Measurements from ENCODE around the gene KAT6B.
A peak's percentile ranks its signal among the peaks of the same experiment; 100 is the strongest.
"Not testable (repeated sequence)": the region's sequence is repeated elsewhere in the genome, so short reads cannot be mapped to it uniquely, and the experiment has no call there.

Gene KAT6B

DNA sequence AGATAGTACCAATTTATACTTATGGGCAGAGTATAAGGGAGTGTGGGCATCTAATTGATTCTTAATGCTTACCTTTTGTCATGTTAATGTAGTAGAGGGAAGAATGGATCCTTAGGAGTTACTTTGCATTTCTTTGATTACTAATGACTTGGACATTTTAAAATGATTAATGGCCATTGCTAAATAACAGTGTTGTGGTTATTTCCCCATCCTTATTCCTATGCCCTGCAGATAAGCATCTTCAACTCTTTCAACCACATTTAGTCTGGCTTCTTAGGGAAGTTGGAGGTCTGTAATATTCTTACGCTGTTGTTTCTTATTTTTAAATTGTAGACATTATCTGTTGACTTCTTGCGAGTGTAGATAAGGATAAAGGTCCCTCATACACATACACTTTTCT is 37.2 kb downstream of the KAT6B start:
- no peak for DNase-seq

DNA sequence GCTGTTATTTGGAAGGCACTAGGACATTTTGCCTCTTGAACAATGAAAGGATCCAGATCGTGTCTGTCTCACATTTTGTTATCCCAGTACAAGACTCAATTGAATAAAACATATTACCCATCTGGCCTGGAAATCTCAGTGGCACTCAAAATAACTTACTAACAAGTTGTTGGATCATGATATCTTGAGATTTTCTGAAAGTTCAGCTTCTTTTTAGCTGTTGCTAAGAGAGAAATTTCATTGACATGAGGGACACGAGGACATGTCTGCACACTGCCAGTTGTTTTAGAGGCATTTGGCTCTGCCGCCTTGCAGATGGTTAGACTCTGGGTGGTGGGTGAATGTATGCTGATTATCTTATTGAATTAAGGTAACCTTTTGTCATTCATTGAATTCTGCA is 41.0 kb downstream of the KAT6B start:
- DNase-seq = no peak

DNA sequence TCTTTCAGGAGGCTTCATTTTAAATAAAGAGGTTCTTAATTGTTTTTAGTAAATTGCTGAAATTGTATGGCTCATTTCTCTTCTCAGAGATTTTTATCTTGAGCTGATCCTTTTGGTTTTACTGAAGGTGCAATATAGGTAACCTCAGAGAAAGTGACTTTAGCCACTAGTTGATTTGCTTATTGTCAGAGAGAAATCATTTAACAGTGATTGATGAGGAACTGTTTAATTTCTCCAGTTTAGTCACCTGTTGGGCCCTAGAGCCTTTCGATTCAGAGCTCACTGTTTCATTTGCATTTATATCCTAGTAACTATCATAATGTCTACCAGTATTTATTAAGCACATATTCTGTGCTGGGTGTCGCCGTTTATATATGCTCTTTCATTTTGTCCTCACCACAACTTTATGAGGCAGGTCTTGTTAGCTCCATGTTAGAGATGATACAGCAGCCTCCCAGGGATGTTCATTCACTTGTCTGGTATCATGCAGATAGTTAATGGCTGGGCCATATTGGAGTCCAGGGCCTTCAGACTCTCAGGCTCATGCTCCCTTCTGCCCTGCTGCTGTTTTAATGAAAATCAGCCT is 42.1 kb downstream of the KAT6B start:
- no peak for DNase-seq

GRCh38 chr10:74869635-74870034 is 43.2 kb downstream of the KAT6B start:
- DNase-seq = no peak

DNA sequence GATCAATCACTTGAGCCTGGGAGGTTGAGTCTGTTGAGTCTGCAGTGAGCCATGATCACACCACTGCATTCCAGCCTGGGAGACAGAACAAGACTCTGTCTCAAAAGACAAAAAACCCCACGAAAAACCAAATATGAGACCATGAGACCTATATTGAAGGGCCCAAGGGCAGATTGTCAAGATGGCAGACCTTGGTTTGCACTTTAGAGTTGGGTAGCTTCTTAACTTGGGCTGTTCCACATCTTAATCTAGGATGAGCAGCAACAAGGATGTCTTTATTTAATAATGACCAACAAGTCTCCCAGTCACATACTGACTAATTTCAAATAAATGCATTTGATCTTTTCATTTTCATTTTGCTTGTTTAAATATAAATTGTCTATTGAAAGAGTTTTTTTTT is 43.8 kb downstream of the KAT6B start:
- no peak for DNase-seq

DNA sequence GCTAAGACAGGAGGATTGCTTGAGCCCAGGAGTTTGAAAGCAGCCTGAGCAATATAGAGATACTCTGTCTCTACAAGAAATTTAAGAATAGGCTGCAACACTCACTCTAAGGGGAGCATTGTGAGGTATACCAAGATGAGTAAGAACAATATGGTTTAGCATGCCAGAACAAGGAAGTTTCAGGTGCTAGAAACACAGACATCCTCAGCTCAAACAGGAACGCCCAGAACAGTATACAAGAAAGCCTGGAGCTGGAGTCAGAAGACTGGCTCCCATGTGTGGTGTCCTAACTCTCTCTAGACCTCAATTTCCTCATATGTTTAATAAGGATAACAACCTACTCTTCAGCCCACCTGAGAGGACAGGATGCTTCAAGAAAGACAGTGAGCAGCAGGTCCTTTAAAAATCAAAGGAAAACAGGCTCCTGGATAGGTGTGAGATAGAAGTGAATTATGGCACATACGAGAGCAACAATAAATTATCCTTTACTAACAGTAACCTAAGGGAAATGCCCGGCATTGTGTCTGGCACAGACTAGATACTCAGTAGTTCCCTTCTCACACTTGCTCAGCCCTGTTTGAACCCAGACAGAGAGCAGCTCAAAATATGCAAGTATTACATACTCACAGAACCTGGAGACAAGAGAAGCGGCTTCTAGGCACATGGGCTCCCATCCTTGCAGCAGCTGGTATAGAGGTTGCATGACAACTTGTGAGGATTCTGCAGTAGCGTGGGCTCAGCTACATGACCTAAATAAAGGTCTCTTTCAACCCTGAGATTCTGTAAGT is 45.4 kb downstream of the KAT6B start:
- DNase-seq = peak; percentile 34

- DNase-seq = no peak
These were observed 47.5 kb downstream of the KAT6B start for GRCh38 chr10:74873803-74874454.

DNA sequence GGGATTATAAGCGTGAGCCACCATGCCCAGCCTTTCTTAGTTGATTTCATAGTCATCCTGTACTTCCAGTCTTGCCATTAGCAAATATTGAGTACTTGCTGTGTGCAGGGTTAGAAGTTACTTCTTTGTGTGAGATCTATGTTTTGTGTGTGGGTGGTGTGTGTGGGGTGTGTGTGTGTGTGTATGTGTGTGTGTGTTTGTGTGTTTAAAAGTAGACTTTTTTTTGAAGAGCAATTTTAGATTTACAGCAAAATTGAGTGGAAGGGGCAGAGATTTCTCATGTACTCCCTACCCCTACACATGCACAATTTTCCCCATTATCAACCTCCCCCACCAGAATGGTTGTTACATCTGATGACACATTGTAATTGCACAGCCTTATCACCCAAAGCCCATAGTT is 48.2 kb downstream of the KAT6B start:
- no peak for DNase-seq

DNA sequence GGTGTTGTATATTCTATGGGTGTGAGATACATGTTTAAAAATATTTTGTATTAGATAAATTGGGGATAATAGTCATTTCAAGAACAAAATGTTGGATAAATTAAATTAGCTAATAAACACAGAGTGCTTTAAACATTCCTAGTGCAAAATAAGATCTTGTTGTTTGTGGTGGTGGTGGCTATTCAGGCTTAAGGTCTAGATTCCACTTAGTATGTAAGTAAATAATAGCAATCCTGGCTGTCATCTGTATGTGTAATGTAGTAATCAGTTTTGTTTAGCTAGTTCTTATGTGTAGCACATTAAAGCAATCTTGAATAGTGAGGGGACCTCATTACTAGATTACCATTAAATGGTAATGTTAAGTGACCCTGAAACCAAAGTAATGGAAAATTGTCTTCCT is 48.7 kb downstream of the KAT6B start:
- no peak for DNase-seq

DNA sequence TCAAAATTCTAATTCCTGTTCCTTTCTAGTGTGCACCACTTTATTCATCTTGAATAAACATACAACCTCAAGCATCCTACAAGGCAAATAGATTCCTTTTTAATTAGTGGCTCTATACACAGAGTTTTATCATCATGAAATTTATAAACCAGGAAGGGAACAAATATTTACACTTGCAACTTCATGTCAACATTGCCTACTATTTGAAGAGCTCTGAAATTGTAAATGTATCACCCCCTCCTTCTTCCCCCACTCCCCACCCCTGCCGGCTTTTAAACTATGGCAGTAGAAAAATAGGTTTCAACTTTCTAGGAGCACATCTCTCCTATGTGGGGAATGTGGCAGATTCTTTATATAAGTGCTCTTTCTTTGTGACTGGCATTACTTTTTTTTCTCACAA is 49.6 kb downstream of the KAT6B start:
- no peak for DNase-seq

GRCh38 chr10:74877054-74877453 is 50.7 kb downstream of the KAT6B start:
- not testable (repeated sequence) for DNase-seq

DNA sequence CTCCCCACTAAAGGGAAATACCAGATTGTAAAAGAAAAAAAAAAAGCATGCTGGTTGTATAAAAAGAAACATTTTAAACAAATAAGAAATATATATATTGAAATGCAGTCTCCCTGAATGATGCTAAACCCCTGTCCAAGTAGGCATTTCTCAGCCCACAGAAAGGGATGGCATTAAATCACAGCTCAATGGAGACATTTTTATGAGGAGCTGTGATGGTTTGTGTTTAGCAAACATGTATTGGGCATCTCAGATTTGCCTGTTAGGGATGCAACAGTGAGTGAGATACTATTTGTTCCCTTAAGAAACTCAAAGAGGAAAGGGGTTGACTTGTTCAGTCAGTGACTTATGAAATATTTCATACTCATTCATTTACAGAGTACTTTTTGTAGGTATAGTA is 51.5 kb downstream of the KAT6B start:
- no peak for DNase-seq

GRCh38 chr10:74880041-74880440 is 53.6 kb downstream of the KAT6B start:
- no peak for DNase-seq

GRCh38 chr10:74881253-74881884 is 55.0 kb downstream of the KAT6B start:
- DNase-seq = no peak

- DNase-seq = no peak
These were observed 56.0 kb downstream of the KAT6B start for GRCh38 chr10:74882427-74882826.

DNA sequence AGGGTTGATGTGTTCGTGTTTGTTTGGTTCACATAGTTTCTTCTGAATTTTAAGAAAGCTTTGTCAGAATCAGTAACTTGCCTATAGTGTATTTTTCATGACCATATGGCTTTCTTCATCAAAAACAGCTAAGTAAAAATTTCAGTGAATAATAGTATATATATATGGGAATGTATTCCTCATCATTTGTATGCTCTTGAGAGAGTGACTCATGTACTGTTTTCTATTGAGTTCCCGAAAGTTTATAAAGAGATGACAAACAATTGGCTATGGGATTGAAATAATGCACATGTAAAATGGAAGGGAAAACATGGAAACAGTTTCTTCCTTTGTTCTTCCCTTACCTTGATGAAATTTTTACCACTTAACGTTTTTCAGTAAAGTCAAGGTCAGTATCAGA is 56.4 kb downstream of the KAT6B start:
- DNase-seq = no peak

DNA sequence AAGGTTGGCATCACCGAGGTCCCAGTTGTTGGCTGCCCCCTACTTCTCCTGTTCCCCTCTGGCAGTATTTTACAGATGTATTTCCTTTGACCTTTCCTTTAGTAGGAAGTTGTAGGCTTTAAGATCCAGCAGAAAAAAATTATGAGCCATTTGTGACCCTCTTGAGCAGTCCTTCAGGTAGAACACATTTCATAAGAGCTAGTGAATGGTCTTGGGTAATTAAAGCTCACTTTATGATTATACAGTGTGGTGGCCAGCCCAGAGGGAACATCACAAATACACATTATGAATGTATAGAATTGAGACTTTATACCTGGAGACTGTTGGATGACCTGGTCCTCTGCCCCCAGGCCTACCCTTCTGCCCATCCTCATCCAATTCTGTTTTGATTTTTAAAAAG is 57.0 kb downstream of the KAT6B start:
- DNase-seq = no peak

DNA sequence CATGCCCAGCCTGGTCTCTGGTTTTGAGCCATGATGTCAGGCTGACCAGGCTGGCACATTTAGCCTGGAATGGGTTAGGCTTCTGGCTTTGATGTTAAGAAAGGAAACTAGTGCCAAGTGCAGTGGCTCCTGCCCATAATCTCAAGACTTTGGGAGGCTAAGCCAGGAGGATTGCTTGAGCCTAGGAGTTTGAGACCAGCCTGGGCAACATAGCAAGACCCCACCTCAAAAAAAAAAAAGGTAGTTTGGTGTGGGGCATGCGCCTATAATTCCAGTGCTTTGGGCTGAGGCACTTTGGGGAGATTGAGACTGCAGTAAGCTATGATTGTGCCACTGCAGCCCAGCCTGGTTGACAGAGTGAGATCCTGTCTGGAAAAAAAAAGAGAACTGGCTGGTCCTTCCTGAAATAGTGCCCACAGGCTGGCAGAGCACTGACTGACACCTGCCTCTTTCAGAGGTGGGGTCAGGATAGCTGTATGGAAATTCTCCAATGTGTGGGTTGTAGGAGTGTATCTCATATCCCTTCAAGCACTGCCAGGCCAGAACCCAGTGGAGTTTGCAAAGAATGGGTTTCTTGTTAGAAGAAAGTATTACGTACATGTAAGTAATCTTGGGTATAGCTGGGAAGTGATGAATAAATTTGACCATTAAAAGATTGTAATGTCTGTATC is 61.3 kb downstream of the KAT6B start:
- DNase-seq = no peak

- no peak for DNase-seq
These were observed 62.7 kb downstream of the KAT6B start for GRCh38 chr10:74888962-74889661.

DNA sequence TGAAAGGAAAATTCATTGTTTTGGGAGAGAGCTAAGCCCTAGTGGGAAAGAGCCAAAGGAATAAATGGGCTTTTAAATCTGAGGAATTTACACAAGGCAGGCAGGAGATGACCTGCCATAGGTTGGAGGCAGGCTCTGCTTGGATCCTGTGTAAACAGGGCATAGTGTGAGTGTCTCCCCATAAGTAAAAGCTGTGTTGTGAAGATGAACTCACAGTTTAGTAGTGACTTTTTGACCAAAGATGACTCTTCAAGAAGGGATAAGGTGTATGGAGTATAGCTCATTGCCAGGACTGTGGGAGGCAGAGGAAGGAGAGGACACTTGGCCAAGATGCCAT is 63.2 kb downstream of the KAT6B start:
- DNase-seq = no peak

DNA sequence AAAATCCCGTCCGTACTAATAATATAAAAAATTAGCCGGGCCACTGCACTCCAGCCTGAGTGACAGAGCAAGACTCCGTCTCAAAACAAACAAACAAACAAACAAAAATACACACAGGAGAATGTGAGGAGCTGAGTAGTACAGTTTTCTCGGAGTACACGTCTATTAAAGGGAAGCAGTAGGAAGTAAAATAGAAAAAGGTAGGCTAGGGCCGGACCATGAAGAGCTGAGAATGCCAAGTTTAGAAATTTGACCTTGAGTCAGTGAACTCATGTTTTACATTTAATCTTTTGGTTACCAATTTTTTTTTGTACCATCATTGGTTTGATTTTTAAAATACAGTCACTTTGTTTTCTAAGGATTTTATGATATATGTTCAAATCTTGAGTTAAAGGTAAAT is 64.1 kb downstream of the KAT6B start:
- no peak for DNase-seq

GRCh38 chr10:74891053-74891452 is 64.7 kb downstream of the KAT6B start:
- no peak for DNase-seq

- no peak for DNase-seq
These were observed 66.4 kb downstream of the KAT6B start for GRCh38 chr10:74892839-74893238.
